HG03354 (cell line): ENCODE measurements around the gene NID2.

Source experiments
- ATAC-seq: cut with Tn5 transposase; IDR thresholded peaks from one replicate; pipeline ENCODE4 v1.9.1; 2021; ENCODE audit warnings: mild to moderate bottlenecking; ENCODE audit not compliant: unreplicated experiment, poor library complexity, severe bottlenecking

The NID2 gene

DNA sequence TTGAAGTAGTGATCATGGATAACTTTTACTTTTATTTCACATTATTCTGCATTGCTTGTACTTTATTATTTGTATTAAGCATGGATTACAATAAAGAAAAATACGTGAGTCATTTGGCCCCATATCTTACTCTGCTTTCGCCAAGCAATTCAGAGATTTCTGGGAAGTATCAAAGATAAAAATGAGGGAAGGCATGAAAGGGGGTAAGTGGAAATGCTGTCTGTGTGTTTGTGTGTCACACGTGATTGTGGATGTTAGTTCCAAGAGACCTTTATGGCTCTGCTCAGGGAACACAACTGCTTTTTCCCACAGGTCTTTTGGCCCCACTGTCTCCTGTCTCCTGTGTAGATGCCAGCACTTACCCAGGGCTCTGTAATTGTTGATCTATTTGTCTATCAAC, 10.5 kb downstream of the NID2 start:
- ATAC-seq, result no peak

DNA sequence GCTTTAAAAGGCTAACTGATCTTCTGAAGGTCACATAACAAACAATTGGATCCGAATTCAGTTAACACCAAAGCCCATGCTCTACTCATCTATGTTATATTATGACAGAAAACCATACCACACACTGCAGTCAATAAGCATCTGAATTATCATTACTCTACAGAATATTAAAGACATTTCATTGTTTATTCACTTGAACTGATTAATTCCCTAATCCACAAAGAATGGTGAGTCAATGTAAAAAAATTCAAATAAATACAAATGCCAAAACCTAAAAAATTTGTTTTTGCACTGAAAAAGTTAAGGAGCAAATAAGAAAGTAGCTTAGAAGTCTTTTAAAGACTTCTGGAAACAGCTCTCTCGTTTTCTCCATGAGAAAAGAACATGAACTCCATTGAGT, 13.7 kb downstream of the NID2 start:
- no peak for ATAC-seq

DNA sequence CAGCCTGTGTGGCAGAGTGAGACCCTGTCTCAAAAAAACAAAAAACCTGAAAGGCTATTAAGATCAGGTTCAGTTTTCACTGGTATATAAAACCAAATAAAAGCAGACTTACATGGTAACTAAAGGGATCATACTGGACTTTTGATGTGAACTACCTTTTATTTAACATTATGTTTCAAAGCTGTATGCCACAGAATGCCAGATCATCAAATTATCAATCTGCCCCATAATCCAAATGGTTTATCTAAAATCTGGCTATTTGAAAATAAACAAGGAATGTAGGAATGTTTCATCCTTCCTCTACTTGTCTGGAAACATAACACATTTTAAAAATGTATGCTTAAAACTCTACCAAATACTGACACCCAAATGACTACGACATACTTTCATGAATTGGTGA, 14.2 kb downstream of the NID2 start:
- ATAC-seq, result no peak

DNA sequence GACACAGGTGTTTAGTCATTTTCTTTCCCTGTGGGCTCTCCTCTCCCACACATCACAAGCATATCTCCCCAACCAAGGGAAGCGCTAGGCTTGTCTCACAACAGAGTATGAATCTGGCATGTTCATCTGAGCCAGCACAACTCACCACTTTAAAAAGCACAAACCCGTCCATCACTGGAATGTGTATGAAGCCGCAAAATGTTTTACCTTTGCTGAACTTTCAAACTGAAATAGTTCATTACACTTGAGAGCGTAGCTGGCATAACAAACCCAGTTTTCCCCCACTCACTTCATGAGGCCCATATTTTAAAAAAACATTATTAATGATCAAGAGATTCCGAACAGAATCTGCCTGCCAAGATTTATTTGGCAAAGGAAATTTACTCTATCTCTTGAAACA, 15.8 kb downstream of the NID2 start:
- ATAC-seq, result no peak

DNA sequence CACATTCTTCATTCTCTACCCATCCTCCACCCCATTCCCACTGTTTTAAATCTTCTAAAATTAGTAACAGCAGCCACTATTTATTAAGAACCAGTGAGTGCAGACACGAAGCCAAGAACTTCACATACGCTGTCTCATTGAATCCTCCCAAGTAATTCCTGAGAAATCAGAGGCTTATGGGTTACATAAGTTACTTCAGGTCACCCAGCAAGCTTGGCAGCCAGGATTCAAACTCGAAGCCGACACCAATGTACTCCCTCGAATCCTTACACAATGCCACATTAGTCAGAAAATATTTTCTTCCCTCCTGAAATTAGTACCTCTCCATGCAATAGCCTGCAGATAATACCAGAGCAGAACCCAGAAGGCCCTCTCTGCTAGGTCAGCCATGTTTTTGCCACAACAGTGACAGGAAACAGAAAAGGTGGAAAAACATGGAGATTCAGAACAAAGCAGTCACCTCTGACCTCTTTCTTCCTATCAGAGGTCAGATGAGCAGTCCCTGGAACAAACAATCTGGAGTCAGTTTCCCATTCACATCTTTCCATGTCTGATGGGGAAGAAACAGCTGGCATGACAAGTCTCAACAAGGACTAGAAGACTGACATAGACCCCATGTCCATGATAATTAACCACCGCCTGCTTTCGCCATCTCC, 16.4 kb downstream of the NID2 start:
- ATAC-seq, result no peak

DNA sequence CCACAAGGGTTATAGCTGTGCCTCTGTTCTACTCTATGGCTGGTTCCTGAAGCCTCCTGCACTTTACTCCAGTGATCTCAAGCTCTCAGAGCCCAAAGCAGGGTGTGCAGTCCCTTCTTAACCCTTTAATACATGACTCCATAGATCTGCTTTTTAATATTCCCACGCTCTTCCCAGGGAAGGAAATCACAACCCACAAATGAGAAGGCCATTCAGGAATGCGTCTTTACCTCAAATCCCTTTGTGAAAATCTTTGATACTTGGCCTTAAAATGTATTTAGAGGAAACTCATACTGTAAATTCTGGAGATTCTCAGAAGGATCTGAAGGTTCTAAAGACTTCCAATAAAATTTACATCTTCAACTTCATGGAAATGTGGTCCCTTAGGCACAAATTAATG, 17.0 kb downstream of the NID2 start:
- no peak for ATAC-seq

DNA sequence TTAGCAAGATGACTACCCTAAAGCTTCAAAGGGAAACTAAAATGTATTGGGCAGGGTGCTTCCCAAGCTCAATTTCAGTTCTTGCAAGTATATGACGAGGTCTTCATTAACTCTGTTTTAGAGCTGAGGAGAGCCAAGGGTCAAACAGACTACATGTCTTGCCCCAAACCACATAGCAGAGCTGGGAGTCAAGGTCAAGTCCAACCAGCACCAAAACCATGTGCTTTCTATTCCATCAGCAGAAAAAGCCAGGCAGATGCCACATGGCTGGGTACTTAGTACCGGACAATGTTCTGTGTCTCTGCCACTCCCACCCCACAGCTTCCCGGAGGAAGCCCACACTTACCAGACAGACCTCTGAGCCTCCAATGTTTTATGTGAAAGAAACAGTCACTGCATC, 17.6 kb downstream of the NID2 start:
- no peak for ATAC-seq

DNA sequence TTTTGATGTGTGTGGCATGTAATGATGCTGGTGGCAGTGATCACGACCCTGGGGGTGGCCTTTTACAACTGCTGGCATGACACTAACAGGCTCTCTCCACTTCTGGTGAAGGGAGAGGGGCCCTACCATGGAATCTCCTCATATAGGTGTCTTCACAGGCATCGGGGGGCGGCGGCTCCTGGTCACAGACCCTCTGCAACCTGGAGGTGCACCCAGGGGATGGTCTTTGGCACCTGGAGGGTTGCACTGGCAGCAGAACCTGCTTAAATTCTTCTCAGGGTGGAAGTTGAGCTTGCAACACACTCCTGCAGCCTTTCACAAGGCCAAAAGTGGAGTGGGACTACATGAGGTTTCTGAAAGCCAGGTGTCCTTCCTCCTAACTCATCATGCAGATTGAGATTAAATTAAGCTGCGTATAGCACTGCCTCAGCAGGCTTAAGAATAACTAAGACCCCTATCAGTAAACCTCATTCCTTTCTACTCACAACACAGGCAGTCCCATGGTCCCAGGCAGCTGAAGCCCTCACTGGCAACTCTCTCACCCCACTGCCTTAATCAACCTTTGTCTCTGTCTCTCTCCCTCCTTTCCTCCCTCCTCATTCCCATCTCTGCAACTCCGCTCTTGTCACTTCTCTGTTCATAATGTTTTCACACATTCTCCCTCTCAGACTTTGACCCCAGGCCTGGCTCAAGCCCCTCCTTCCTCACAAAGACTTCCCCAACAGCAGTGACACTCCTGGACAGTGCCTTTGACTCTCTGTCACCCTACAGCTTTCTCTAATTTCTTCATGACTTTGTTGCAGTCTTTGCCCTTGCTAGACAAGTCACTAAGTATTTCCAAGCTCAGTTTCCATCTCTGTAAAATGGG, 18.9 kb downstream of the NID2 start:
- ATAC-seq, result no peak

DNA sequence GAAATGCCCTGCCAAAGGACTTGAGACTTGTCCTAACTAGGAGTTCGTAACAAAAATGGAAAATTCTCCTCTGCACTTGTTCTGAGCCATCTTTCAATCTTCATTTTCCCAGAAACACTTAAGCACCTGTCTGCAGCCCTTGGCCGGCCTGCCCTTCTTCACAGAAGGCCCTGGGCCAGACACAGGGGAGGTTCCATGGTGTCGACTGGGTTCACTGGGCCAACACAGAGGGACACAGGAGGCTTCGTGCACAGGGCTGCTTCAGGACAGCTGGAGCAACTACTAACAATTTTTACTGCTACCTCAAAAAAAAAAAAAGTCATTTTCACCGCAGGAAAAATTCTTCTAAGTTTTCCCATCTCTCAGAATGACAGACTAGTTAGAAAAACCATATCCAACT, 19.6 kb downstream of the NID2 start:
- no peak for ATAC-seq

DNA sequence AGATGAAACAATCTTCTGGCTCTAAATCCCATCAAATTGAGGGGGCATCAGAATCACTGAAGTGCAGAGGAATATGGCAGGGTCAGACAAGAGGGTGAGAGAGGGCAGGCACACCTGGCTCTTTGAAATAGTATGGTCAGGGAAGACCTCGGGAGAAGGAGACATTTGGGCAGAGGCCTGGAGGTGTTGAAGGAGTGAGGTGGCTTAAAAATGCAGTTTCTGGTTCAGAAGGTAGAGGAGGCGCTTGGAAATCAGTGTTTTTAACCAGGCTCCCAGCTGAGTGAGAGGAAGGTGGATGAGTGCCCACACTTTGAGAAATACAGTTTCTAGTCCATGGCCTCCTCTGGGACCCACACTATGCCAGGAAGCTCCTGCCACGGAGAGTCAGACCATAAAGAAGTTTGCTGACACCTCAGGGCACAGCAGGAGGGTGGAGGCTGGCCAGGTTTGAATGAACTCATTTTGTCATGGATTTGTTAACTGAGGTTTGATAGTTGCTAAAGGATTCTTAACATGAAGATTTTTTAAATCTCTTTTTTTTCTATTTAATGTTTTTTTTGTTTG, 20.1 kb downstream of the NID2 start:
- ATAC-seq, result no peak

DNA sequence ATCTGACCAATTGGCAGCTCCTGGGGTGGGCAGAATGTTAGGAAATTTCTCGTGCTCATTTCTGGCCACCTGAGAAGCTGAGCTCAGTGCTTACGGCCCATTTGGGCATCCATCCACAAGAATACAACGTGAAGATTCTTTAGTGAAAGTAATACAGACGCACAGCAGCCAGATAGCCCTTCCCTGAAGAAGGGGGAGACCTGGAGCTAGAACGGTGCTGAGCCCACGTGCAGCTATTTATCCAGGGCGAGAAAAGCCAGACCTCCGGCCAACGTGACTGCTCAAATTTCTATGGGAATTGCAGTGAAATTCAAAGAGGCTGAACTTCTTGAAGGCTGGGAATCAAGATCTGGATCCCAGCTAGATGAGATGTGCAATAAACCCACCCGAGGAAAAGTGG, 20.7 kb downstream of the NID2 start:
- ATAC-seq, result no peak

DNA sequence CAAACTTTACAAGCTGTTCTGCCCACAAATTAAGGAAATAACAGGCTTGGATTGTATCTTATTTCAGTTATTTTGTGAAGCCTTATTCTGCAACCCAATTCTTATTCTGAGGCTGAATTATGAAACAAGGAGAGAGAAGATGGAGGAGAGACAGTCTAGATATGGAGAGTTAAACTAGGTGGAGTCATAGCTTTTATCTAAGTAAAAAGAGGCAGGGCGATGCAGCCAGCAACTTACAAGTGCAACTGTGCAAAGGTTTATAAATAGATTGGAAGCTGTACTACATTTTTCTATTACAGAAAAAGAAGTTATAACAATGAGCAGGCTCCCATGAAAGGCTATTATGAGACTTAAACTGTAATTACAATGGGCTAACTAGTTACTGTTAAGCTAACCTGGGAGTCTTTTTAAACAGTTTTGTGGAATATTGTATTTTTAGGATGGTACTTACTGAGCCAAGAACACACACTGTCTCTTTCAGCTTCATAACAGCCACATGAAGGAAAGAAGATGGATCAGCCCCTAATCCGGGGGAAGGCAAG, 22.4 kb downstream of the NID2 start:
- ATAC-seq, result no peak

DNA sequence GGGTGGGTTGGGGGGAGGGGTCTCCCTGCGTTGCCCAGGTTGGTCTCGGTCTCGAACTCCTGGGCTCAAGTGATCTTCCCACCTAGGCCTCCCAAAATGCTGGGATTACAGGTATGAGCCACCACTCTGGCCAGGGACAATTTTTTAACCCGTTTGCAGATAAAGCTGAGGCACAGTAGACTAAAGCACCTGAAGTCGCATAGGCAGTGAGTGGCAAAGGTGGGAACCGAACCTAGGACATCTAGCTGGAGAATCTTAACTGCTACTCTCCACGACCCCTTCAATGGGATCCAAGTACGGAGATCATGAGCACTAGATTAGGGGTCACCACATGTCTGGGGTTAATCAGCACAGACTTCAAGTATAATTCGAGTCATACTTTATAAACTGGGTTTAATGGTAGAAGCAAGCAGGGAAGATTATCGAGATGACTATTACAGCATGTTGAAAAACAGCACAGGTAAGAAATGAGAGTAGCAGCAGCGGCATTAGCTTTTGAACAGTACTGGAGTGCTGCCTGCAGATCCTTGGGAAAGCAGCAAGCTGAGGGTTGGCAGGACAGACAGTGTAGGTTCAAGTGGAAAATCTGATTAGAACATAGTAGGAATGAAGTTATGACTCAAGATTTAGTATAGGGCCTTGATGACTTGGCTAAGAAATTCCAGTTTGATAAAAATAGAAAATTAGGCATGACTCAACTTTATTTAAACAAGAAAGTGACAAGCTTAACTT, 23.9 kb downstream of the NID2 start:
- no peak for ATAC-seq

DNA sequence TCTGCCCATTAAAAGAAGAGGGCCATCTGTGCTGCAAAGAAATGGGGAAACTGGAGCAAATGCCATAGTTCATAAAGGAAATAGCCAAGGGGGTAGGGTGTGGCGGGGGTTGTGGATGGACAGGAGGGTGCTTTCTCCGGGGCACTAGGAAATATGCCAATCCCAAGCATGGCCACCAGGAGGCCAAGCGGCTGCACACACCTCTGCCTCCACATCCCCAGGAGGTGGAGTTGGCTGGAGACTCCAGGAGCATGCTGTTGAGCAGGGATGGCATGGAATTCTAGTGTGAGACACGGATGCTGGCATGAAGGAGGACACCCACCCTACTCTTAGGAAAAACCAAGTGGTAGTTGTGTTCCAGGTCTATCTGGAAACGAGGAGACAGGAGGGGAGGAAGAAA, 25.2 kb downstream of the NID2 start:
- ATAC-seq, result no peak

DNA sequence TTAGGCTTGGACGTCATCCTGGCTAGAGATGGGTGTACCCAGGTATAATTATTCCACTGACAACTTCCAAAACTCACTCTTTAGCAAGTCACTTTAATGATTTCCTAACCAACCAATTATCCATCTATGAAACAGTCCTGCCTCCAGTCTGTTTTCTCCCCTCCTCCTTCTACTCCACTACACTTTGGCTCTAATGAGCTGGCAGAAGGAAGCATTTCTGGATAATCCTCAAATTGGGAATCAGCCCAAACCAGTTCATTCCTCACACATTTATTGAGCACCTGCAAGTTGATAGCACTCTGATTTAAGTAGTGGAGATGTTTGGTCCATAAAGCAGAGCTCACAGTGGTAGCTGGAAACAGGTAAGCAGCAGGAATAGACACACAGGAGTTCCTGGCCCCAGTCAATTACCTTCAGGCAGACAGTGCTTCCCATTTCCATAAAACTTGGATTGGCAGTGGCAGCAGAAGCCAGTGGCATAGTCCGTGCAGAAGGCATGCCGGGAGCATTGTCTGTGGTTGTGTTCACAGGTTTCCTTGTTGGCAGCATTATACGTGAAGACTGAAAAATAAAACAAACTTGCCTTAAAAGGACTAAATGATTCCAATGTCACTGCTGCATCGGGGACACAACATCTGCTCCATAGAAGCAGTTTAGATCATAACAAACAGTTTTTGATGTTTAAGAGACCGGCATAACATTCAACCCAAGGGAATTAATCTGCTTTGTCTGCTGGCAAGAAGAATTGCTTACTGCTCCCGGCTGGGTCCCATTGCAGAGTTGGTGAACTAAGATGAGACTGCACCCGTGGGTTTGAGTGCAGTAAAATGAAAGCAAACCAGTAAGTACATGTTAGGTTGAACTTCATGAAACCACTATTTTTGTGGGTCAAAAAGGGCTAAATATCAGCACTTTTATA, 26.2 kb downstream of the NID2 start:
- ATAC-seq, result no peak

DNA sequence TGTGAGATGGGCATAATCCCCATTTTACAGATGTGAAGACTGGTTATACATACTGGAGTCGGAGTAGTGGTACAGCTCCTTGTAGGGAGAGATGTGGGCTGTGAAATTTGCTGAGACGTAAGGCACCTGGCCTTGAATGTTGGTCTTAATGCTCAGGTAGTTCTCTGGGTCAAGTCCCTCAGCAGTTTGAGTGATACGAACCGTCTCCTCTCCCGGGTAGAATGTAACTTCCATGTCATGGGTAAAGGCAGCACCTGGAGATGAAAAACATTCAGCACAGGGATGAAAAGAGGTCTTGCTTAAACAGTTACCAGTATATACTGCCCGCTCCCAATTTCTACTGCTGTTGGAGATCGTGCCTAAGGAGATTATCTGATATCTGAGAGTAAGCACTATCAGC, 28.3 kb downstream of the NID2 start:
- ATAC-seq, result no peak

DNA sequence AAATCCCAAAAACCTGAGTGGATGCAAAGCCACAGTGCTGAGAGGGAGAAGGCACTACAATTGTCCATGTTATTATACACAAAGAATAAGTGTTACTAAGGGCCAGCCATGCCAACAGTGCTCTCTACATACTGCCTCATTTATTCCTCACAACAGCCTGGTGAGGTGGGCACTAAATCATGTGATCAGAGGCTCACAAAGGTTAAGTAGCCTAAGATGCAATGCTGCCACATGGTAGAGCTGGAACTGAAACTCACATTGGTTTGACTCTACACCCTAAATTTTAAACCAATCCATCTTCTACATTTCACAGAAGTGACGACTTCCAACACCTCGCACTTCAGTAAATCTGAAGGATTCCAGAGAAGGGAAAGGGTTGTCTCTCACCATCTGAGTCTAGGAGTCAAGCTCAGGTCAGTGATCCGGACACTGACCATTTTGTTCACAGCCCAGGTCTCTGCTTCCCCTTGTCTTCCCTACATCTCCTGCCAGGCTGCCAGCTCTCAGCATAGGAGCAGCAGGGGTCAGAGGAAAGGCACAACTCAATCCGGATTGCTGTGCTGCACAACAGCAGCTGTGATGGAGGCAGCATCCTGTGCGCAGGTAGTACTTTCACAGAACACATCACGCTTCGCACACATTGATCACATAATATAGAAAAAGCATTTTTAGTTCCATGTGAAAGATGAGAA, 29.6 kb downstream of the NID2 start:
- no peak for ATAC-seq

DNA sequence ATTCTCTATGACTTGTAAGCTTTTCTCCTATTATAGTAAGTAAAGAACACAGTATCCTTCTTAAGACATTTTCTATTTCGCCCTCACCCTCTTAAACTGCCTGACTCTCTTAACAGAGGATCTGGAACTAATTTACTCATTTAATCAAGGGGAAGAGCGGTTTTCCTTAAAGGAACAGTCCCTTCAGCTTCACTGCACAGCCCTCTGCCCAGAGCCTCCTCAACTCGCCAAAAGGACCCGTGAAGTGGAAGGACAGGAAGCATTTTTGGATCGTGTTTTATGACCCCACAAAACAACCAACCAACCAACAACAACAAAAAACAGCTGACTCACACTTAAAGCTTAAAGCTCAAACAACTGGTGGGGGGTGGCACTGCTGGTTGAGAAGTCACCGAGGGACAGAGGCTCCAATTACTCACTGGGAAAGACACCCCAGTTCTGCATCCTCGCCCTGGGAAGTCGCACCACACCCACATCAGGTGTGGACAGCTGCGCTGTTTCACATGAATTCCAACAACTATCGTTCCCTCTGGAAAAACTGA, 35.7 kb downstream of the NID2 start:
- ATAC-seq, result no peak
